ENCODE results near the gene C16orf89.

GRCh38 chr16:5027086-5027485 lies 38.7 kb downstream of the C16orf89 start:
- TF ChIP-seq POLR2AphosphoS5 (IDR thresholded peaks at IDR 0.05), result no peak
- TF ChIP-seq CTCF (IDR thresholded peaks at IDR 0.05), result no peak
- TF ChIP-seq POLR2A (IDR thresholded peaks at IDR 0.05; ENCODE audit: low read depth), result no peak

All from esophagus muscularis mucosa (tissue), 3 donors.